Breast epithelium (tissue), 3 donors: ENCODE measurements around the gene NEK6.

Experiments
- CTCF ChIP-seq, 3 donors: fragments of 450-650 bp; IDR thresholded peaks; one replicate each; pipeline ENCODE4 v1.5.1; 2016 to 2017; ENCODE audit warnings: antibody characterized with exemption in 3 of 3, mild to moderate bottlenecking in 3 of 3, moderate library complexity in 3 of 3
- POLR2A ChIP-seq: fragments of 450-650 bp; IDR thresholded peaks from one replicate; pipeline ENCODE4 v1.6.1; 2016; ENCODE audit warnings: antibody characterized with exemption, mild to moderate bottlenecking, moderate library complexity
- POLR2AphosphoS5 ChIP-seq, 3 donors: sonication (generic); formaldehyde crosslinking; IDR thresholded peaks; one replicate each; pipeline ENCODE4 v1.6.1; 2017; ENCODE audit warnings: antibody characterized with exemption in 3 of 3

GRCh38 chr9:124265551-124265950, 7.8 kb downstream of the NEK6 start:
- no peak for TF ChIP-seq POLR2A
- no peak for TF ChIP-seq CTCF (IDR thresholded peaks at IDR 0.05)
- TF ChIP-seq POLR2AphosphoS5 (IDR thresholded peaks at IDR 0.05), result no peak
